Progenitor cell of endocrine pancreas (in vitro differentiated cells): ENCODE measurements around the gene IFNAR1. TPM values are rescaled to one million over a fixed set of nuclear protein-coding genes. Genes with fewer than 3 reads are reported as not detected.

Experiments used
- DNase-seq: peaks from one replicate; pipeline ENCODE4 v3.0.0; 2021; ENCODE audit warnings: low spot score; ENCODE audit not compliant: unreplicated experiment
- H3K27ac Mint-ChIP-seq: 2 replicates; pipeline ENCODE4 v1.8.0; 2021; ENCODE audit warnings: mild to moderate bottlenecking, moderate library complexity, mixed read lengths
- H3K27me3 Mint-ChIP-seq: 2 replicates; pipeline ENCODE4 v1.8.0; 2021; ENCODE audit warnings: mixed read lengths
- H3K36me3 Mint-ChIP-seq: 2 replicates; pipeline ENCODE4 v1.8.0; 2022; ENCODE audit warnings: mixed read lengths; ENCODE audit not compliant: insufficient read depth
- H3K4me1 Mint-ChIP-seq: 2 replicates; pipeline ENCODE4 v1.8.0; 2021; ENCODE audit warnings: low read depth, mixed read lengths
- H3K4me3 Mint-ChIP-seq: 2 replicates; pipeline ENCODE4 v1.8.0; 2021; ENCODE audit warnings: low read depth, mild to moderate bottlenecking, moderate library complexity, mixed read lengths
- H3K9me3 Mint-ChIP-seq: 2 replicates; pipeline ENCODE4 v1.8.0; 2021; ENCODE audit warnings: low read depth, mixed read lengths
- long read RNA-seq: library from polyadenylated mRNA; unstranded; transcript quantifications from one replicate; pipeline ENCODE4 v2.0.0, GENCODE V29; 2020
- total RNA-seq: library from RNA; stranded (reverse); gene quantifications from 2 replicates; pipeline ENCODE4 v1.2.1, GENCODE V29; 2021
- TF ChIP-seq, protein P1 (sequence below): fragments of 200-600 bp; sonication (generic); IDR thresholded peaks from one replicate; pipeline ENCODE4 v1.5.0; 2021; ENCODE audit warnings: antibody characterized with exemption, mild to moderate bottlenecking; ENCODE audit not compliant: unreplicated experiment

Gene IFNAR1
- total RNA-seq = 18.3 and 19.6 TPM in 2 replicates
- long read RNA-seq, full-length matches to known transcripts = 42 of 66 reads
- long read RNA-seq, partial matches to known transcripts = 15 of 66 reads
- long read RNA-seq, other reads (novel, unspliced or antisense) = 9 of 66 reads

- H3K4me3 Mint-ChIP-seq = no peak within 1 kb of the TSS
- no peaks in the 10 kb centered on the region for H3K9me3 Mint-ChIP-seq
- DNase-seq = peak; percentile 95
- peaks cover 5% of the 10 kb centered on the region for H3K36me3 Mint-ChIP-seq
- TF ChIP-seq, protein P1, sequence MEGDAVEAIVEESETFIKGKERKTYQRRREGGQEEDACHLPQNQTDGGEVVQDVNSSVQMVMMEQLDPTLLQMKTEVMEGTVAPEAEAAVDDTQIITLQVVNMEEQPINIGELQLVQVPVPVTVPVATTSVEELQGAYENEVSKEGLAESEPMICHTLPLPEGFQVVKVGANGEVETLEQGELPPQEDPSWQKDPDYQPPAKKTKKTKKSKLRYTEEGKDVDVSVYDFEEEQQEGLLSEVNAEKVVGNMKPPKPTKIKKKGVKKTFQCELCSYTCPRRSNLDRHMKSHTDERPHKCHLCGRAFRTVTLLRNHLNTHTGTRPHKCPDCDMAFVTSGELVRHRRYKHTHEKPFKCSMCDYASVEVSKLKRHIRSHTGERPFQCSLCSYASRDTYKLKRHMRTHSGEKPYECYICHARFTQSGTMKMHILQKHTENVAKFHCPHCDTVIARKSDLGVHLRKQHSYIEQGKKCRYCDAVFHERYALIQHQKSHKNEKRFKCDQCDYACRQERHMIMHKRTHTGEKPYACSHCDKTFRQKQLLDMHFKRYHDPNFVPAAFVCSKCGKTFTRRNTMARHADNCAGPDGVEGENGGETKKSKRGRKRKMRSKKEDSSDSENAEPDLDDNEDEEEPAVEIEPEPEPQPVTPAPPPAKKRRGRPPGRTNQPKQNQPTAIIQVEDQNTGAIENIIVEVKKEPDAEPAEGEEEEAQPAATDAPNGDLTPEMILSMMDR = no peak
- H3K27ac Mint-ChIP-seq = no peak within 1 kb of the TSS
- H3K27me3 Mint-ChIP-seq = no peaks in the 10 kb centered on the region
- H3K4me1 Mint-ChIP-seq = peaks cover 2% of the 10 kb centered on the region
Measured at GRCh38 chr21:33324291-33325221, at the start of gene IFNAR1. IFNAR1 (plus strand) TSS chr21:33324970; CDS start chr21:33325056, 86 bp downstream.

GRCh38 chr21:33278721-33279120 is 46.0 kb upstream of the IFNAR1 start:
- TF ChIP-seq, protein P1 = no peak
- Mint-ChIP-seq H3K36me3 (peaks cover 18% of the 10 kb centered on the region), H3K9me3 (peaks cover 5% of the 10 kb centered on the region), H3K4me3 (no peak overlapping the region), H3K4me1 (no peaks in the 10 kb centered on the region), H3K27ac (no peak overlapping the region), H3K27me3 (no peaks in the 10 kb centered on the region)
- no peak for DNase-seq

DNA sequence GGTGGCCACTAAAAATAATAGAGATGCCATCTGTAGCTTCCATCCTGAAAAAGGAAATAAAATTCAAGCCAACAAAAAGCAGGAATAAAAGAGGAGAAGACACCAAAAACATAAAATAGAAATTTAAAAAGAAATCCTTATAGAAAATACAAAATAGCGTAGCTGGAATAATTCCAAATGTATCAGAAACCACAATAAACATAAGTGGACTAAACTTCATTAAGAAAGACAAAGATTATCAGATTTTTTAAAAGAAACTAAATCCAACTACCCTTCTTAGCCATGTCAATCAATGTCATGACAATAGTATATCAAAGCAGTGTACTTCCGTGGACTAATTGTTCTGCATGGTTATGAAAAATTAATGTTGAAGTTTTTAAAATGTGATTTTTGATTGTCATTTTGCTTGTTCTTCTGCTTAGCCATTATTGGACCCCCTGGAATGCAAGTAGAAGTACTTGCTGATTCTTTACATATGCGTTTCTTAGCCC is 45.4 kb upstream of the IFNAR1 start:
- Mint-ChIP-seq H3K27me3 (no peaks in the 10 kb centered on the region), H3K4me1 (no peaks in the 10 kb centered on the region), H3K4me3 (no peak overlapping the region), H3K9me3 (peaks cover 5% of the 10 kb centered on the region), H3K36me3 (peaks cover 18% of the 10 kb centered on the region), H3K27ac (no peak overlapping the region)
- TF ChIP-seq, protein P1 = no peak
- DNase-seq = no peak

DNA sequence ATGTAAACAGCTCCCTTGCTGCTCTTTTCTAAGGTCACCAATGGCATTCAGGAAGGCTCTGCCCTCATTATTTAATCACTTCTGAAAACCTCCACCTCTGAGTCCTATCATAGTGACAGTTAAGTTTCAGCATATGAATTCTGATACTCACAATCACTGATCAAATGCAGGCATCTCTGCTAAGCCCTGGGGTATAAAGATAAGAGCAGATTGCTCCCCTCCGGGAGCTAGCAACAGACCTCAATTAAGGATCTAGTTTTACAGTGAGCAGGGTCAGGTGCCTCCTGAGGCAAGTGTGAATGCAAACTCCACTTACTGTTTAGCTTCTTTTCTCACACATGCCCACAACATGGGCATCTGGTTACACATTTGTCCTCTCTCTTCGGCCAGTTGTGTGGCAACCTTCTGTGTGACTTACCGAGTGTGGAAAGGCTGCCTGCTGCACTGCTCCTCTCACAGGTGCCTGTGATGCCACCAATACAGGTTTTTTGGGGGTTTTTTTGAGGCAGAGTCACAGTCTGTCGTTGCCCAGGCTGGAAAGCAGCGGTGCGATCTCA is 43.6 kb upstream of the IFNAR1 start:
- Mint-ChIP-seq H3K27me3 (no peaks in the 10 kb centered on the region), H3K4me3 (no peak overlapping the region), H3K27ac (no peak overlapping the region), H3K9me3 (peaks cover 5% of the 10 kb centered on the region), H3K36me3 (peaks cover 18% of the 10 kb centered on the region), H3K4me1 (no peaks in the 10 kb centered on the region)
- no peak for DNase-seq
- TF ChIP-seq, protein P1 = no peak

- H3K4me1 Mint-ChIP-seq = peaks cover 2% of the 10 kb centered on the region
- H3K4me3 Mint-ChIP-seq = no peak overlapping the region
- no peak overlapping the region for H3K27ac Mint-ChIP-seq
- peaks cover 5% of the 10 kb centered on the region for H3K9me3 Mint-ChIP-seq
- DNase-seq = no peak
- H3K27me3 Mint-ChIP-seq = no peaks in the 10 kb centered on the region
- H3K36me3 Mint-ChIP-seq = peaks cover 16% of the 10 kb centered on the region
- TF ChIP-seq, protein P1 = no peak
Measured at GRCh38 chr21:33283203-33283602, 41.6 kb upstream of the IFNAR1 start.
